GM12874 (cell line): Measurements from ENCODE around the gene DFFB.

Experiments used
- TF ChIP-seq, protein P1 (sequence below): IDR thresholded peaks from 2 replicates; pipeline ENCODE4 v1.5.1; 2011; ENCODE audit warnings: low read depth, mild to moderate bottlenecking, control low read depth, low read length, moderate library complexity; ENCODE audit not compliant: insufficient read depth

DFFB gene

DNA sequence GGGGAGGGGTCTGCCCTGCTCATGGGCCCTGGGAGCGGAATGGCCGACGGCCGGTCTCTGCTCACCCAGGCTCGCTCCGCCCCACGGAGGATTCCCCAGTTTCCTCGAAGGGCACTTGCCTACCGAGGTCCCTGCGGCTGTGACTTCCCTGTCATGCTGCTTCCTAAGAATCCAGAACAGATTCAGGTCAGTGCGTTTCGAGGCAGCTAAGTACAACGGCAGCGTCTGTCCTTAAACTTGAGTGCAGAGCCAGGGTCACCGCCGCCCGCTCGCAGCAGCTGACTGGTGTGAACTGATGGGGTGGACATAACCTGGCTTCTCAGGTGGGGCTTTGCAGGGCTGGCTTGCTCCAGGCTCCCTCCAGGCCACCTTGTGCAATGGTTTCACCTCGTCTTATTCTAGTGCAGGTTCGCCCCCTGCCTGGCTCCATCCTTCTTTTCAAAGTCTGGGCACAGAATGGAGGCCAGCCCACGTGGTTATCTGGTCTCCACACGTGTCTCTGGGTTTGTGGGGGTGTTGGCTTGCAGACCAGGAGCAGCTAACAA is 50.4 kb downstream of the DFFB start:
- TF ChIP-seq, protein P1, sequence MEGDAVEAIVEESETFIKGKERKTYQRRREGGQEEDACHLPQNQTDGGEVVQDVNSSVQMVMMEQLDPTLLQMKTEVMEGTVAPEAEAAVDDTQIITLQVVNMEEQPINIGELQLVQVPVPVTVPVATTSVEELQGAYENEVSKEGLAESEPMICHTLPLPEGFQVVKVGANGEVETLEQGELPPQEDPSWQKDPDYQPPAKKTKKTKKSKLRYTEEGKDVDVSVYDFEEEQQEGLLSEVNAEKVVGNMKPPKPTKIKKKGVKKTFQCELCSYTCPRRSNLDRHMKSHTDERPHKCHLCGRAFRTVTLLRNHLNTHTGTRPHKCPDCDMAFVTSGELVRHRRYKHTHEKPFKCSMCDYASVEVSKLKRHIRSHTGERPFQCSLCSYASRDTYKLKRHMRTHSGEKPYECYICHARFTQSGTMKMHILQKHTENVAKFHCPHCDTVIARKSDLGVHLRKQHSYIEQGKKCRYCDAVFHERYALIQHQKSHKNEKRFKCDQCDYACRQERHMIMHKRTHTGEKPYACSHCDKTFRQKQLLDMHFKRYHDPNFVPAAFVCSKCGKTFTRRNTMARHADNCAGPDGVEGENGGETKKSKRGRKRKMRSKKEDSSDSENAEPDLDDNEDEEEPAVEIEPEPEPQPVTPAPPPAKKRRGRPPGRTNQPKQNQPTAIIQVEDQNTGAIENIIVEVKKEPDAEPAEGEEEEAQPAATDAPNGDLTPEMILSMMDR = no peak

DNA sequence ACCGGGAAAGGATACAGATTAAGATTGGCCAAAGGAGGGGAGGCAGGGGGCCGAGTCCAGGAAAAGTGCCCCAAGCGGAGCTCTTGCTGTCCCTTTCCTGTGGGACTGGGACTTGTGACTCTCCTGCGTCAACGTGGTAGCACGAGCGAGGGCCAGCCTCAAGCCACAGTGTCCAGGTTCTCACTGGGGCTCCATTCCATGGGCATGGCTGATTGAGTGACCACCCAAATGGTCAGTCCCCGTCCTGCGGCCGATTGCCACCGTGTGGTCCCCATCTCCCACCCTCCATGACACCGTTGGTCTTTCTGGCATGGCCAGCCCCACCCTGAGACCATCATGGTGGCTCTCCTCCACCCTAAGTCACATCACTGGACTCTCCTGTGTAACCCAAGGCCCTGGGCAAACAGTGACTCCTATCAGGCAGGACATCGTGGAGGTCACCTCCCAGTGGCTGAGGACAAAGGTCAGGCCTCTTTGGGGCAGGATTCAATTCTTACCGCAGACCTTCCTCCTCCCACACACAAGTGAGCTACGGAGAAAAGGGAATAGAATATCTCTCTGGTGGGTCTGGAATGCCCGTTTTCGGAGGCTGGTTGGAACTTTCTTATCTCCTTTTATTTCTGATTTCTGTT is 51.7 kb downstream of the DFFB start:
- TF ChIP-seq, protein P1 = no peak

DNA sequence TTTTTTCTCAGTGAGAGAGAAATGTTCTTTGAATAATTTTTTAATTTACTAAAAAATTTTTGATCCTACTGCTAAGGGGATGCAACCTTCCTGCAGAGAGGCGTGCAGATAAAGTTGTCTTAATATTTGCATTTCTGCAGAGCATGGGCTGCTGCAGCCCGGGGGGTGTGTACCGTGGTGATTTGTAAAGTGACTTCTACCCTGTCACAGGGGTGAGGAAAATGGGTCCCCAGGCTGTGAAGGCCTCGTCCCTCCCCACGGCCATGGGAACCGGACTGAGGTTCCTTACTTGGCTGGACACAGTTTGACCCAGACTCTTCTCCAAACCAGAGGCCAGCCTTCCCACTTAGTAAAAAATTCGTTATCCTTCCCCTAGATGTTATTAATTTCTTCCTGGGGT is 52.3 kb downstream of the DFFB start:
- TF ChIP-seq, protein P1 = no peak

DNA sequence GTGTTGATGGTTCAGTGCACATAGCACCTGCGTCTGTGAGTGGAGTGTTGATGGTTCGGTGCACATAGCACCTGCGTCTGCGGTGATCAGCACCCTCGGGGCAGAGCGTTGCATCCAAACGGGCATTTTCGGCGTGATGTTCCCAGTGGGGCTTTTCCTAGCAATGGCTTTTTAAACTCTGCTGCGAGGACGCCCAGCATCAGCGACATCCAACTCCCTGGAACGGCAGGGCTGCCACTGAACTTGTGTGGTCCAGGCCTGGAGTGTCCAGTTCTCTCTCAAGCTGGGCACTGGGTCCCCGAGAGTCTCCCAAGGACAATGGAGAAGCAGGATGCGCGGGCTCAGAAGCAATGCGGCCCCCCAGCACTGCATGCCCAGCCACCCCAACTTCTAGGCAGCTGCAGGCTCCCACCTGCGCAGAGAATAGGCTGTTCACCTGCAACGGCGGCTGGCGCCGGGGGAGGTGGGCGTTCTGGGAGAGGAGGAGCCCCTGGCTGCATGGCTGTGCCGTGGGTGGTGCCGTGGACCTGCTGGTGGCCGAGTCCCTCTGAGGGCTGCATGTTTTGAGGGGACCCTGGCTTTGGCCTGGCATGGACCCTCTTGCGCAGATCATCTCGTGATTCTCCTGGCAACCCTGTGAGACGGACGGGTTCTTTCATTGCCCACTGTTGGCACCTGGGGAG is 52.9 kb downstream of the DFFB start:
- TF ChIP-seq, protein P1 = no peak

DNA sequence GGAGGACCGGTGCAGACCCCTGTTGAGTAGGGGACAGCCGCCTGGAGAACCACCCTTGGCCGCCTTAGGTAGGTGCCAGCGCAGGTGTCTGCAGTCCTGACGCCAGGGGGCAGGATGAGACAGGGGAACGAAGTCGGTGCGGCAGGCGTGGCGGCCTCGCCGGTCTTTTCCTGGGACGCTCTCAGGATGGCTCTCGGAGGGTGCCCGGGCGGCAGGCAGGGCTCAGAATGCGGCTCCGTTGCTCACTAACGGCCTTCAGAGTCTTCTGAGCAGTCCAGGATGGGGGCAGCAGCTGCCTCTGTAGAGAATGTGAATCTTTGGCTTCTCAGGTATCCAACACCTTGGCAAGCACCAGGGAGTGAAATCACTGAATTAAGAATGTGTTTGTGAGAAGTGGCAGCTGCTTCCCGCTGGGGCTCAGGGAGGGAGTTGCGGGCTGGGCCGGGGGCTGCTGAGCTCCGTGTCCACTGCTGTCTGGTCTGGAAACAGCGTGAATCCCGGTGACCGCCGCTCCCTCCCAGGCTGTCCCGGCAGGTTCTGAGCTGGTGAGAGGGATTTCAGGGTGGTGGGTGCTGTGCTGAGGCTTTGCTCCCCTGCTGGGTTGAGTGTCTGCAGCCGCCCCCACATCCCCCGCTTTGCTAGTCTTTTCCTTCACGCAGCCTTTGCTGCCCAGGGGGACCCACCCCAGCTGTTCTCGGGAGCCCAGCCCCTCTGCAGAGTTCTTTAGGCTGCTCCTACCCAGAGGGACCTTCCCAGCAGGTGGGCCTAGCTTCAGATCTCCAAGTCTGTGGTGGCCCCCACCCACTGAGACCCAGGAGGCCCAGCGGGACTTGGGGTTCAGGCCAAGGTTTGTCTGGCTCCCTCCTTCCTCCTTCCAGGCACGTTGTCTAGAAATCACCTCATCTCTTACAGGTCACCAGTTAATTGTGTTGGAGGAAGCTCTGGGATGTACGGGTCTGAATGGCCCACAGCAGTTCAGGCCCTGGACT is 53.9 kb downstream of the DFFB start:
- TF ChIP-seq, protein P1 = peak; percentile 80

DNA sequence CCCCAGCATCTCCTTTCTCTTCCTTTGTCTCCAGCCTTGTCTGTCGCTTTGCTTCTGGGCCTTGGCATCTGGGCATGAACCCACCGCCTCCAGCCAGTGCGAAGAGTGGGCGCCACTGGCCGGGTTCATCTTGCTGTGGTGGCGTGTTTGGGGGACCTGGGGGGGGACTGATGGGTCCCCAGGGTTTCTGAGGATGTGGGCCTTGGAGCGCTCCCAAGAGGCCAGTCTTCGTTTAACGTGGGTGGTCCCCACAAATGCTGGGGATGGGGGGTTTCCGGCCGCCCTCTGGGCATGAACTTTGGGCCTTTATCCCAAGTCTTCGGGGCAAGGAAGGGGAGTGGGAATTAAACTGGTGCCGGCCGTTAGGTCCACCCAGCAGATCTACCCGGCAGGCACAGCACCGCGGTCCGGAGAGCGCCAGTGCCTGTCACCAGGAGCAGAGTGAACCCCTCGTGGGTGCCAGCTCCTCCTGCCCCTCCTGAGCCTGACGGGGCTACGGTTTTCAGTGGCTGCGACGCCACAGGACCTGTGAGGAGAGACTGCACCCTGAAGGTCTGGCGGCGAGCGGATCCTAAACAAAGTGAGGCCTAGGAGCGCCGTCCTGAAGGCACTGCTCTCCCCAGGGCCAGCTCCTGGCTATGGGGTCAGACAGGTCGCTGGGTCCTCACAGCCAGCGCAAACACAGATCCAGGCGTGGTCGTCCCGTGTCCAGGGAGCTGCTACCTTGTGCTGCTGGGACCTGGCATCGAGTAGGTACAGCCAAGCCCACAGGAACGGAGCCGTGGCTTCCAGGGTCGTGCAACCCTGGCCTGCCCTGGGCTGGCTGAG is 54.9 kb downstream of the DFFB start:
- TF ChIP-seq, protein P1 = no peak
